K562 (cell line): ENCODE measurements around the gene ATP6V0C. TPM values are rescaled to one million over a fixed set of nuclear protein-coding genes. Genes with fewer than 3 reads are reported as not detected.

ENCODE experiments used
- ATAC-seq: fragments of 200-7000 bp; cut with Tn5 transposase; 3 replicates; pipeline ENCODE4 v1.9.1; 2020; ENCODE audit warnings: moderate library complexity
- BruUV-seq: library from RNA; stranded (reverse); fragments of 400-500 nt; replicated peaks from 2 replicates; lab custom pipeline; 2021; lab: Mats Ljungman, UMichigan
- CTCF ChIA-PET: fragments of 300-600 bp; formaldehyde crosslinking; extraction: SDS; loops from one replicate; lab custom pipeline; 2021; ENCODE audit warnings: low intra/inter-chr PET ratio; lab: Yijun Ruan, JAX
- POLR2A ChIA-PET: fragments of 300-600, 350-650 bp; sonication (Branson Sonifier 250); formaldehyde crosslinking; extraction: SDS; loops from one replicate; lab custom pipeline; 2021; ENCODE audit warnings: antibody characterized with exemption, inconsistent platforms; lab: Yijun Ruan, JAX
- DNase-seq, 4 experiments: peaks; one replicate each; pipeline versions ENCODE4 v3.0.0 to v3.0.0-alpha.2; 2011 to 2018; ENCODE audit warnings: low spot score in 3 of 4, mixed read lengths in 3 of 4; ENCODE audit errors: extremely low read depth in 1 of 4
- FAIRE-seq: peaks from 2 replicates; lab custom pipeline; 2011; peaks lifted over from hg19 to GRCh38; lab: Jason Lieb, UNC
- H2AFZ ChIP-seq: 2 replicates; pipeline ENCODE4 v1.6.0; 2011; ENCODE audit warnings: low read depth, low read length, control low read depth, inconsistent platforms
- H3K27ac ChIP-seq: fragments of 200-600 bp; 3 replicates; pipeline ENCODE4 v1.8.0; 2011; ENCODE audit warnings: low read depth, mild to moderate bottlenecking, control low read depth, inconsistent platforms, low read length, moderate library complexity, mixed read lengths; ENCODE audit errors: extremely low read depth
- H3K27me3 ChIP-seq, 2 experiments: fragments of 300-600 bp in 1 of 2; 2 replicates in 1 of 2; 3 replicates in 1 of 2; pipeline versions ENCODE4 v1.6.0 to v1.8.0; 2011; ENCODE audit warnings: inconsistent platforms in 2 of 2, low read length in 2 of 2, mild to moderate bottlenecking in 1 of 2, mixed read lengths in 1 of 2, moderate library complexity in 1 of 2; ENCODE audit not compliant: control insufficient read depth in 2 of 2, insufficient read depth in 2 of 2
- H3K36me3 ChIP-seq: fragments of 300-600 bp; 3 replicates; pipeline ENCODE4 v1.8.0; 2011; ENCODE audit warnings: mild to moderate bottlenecking, low read length, inconsistent platforms; ENCODE audit not compliant: control insufficient read depth, insufficient read depth
- H3K4me1 ChIP-seq, 2 experiments: fragments of 200-600 bp in 1 of 2; replicated peaks in 1 of 2; 2 replicates in 1 of 2; 3 replicates in 1 of 2; pipeline versions ENCODE4 v1.5.1 to v1.8.0; 2011; ENCODE audit warnings: inconsistent platforms in 2 of 2, low read length in 2 of 2, mild to moderate bottlenecking in 1 of 2, mixed read lengths in 1 of 2, moderate library complexity in 1 of 2; ENCODE audit not compliant: control insufficient read depth in 2 of 2, insufficient read depth in 2 of 2
- H3K4me2 ChIP-seq: 2 replicates; pipeline ENCODE4 v1.6.1; 2011; ENCODE audit warnings: low read length, control low read depth, inconsistent platforms, mixed read lengths; ENCODE audit not compliant: insufficient read depth
- H3K4me3 ChIP-seq: fragments of 200-600 bp; sonication (generic), shearing (Covaris generic); 2 replicates; pipeline ENCODE4 v1.5.1; 2016; ENCODE audit warnings: control low read depth, inconsistent platforms
- H3K79me2 ChIP-seq: fragments of 200-600 bp; 3 replicates; pipeline ENCODE4 v1.8.0; 2011; ENCODE audit warnings: low read length, inconsistent platforms; ENCODE audit not compliant: control insufficient read depth, insufficient read depth
- H3K9ac ChIP-seq, 2 experiments: 2 replicates each; pipeline versions ENCODE4 v1.6.0 to v1.6.1; 2011; ENCODE audit warnings: low read depth in 2 of 2, low read length in 2 of 2, control low read depth in 1 of 2, inconsistent platforms in 1 of 2, mild to moderate bottlenecking in 1 of 2, mixed read lengths in 1 of 2; ENCODE audit not compliant: insufficient read depth in 1 of 2
- H3K9me1 ChIP-seq: one replicate; pipeline ENCODE4 v1.6.0; 2011; ENCODE audit warnings: inconsistent platforms, mild to moderate bottlenecking, low read length, moderate library complexity; ENCODE audit not compliant: control insufficient read depth, insufficient read depth
- H3K9me3 ChIP-seq: replicated peaks from 2 replicates; pipeline ENCODE4 v1.5.1; 2011; ENCODE audit warnings: low read depth, low read length, inconsistent platforms; ENCODE audit not compliant: control insufficient read depth, insufficient read depth
- H4K20me1 ChIP-seq: replicated peaks from 2 replicates; pipeline ENCODE4 v1.6.1; 2011; ENCODE audit warnings: low read length, inconsistent platforms, mixed read lengths; ENCODE audit not compliant: control insufficient read depth, insufficient read depth
- SMARCA5 ChIP-seq: fragments of 450-650 bp; IDR thresholded peaks from 2 replicates; pipeline ENCODE4 v1.6.1; 2016
- ZBTB33 ChIP-seq: sonication (generic); formaldehyde crosslinking; IDR thresholded peaks from 2 replicates; pipeline ENCODE4 v1.8.1; 2023; ENCODE audit warnings: mild to moderate bottlenecking, missing genetic modification reagents
- WGBS: fragments of 100-300 bp; shearing (Covaris generic); methylation state at CpG from one replicate; pipeline ENCODE4 v1.1.6; 2016; ENCODE audit warnings: low coverage, mixed read lengths; ENCODE audit not compliant: insufficient coverage; ENCODE audit errors: missing lambda C conversion rate; 5-methylcytosine and 5-hydroxymethylcytosine counted together
- in situ Hi-C: fragments of 300-500 bp; cut with MboI; formaldehyde crosslinking; loops from 4 replicates; pipeline ENCODE4 v1.15.0; 2018; ENCODE audit warnings: inconsistent platforms, mixed read lengths
- intact Hi-C: fragments of 100-400 bp; cut with micrococcal nuclease; formaldehyde crosslinking; loops from 2 replicates; pipeline ENCODE4 v1.14.2; 2022
- polyA plus RNA-seq, 8 experiments: library from polyadenylated mRNA; depleted of rRNA in 4 of 8; stranded (reverse) in 5 of 8; unstranded in 3 of 8; fragments of >200 nt; fragmentation: Nextera tagmentation in 2 of 8; fragmentation: Illumina TruSeq in 1 of 8; extraction: Ambion mirVana in 2 of 8; extraction: Trizol in 1 of 8; gene quantifications; 2 replicates each; pipeline versions ENCODE4 v1.2.1 to v1.2.3, GENCODE V29; 2011 to 2014; ENCODE audit warnings: inconsistent platforms in 1 of 8, missing spikeins in 1 of 8
- total RNA-seq, 7 experiments: library from RNA; depleted of rRNA in 6 of 7; stranded (reverse); fragments of >200 nt in 6 of 7; fragmentation: Illumina TruSeq in 2 of 7; extraction: Trizol in 2 of 7; gene quantifications; 2 replicates each; pipeline versions ENCODE4 v1.2.1 to v1.2.3, GENCODE V29; 2011 to 2021; ENCODE audit warnings: low replicate concordance in 1 of 7

Gene ATP6V0C
- total and polyA plus RNA-seq, 9 of the 15 experiments (the other 6 are each of a cell fraction or from before 2014, with no cell fraction given) = 2.9 to 228 (median 22.7) TPM

GRCh38 chr16:2485811-2486507 lies 27.8 kb upstream of the ATP6V0C start:
- peaks cover 27 to 85% of the 10 kb centered on the region in 2 experiments for H3K4me1 ChIP-seq
- H3K79me2 ChIP-seq = peaks cover 82% of the 10 kb centered on the region
- intact Hi-C loops = no loop called here
- in situ Hi-C loops = no loop called here
- ATAC-seq = no peak
- H3K36me3 ChIP-seq = peaks cover 44% of the 10 kb centered on the region; the same call in 2 of the 3 replicates
- no peak overlapping the region for H3K4me3 ChIP-seq
- TF ChIP-seq ZBTB33 (CRISPR knock-in tag) (peak; percentile 20; the same call in 1 of the 2 replicates), SMARCA5 (no peak)
- no peak for FAIRE-seq
- no peak overlapping the region for H2AFZ ChIP-seq
- CTCF ChIA-PET = no interaction called here
- H3K27ac ChIP-seq = no peak overlapping the region
- H3K27me3 ChIP-seq = no peaks in the 10 kb centered on the region
- no peaks in the 10 kb centered on the region for H3K9me1 ChIP-seq
- H3K4me2 ChIP-seq = no peak overlapping the region
- POLR2A ChIA-PET = interaction anchor here (1.0 to 1.3 kb wide), 3 partner anchors 8 to 150 kb away, joined by 3 to 7 read pairs (median 4); no protein-coding TSS in a partner anchor
- no peak for DNase-seq
- BruUV-seq = no TSS peak
- peaks cover 5% of the 10 kb centered on the region; the same call in 1 of the 2 replicates for H4K20me1 ChIP-seq
- 96% methylated on average over 24 of the region's 33 CpGs for WGBS
- peak overlapping the region in 1 of 2 experiments; percentile 77; a peak in 2 of 4 replicates for H3K9ac ChIP-seq
- H3K9me3 ChIP-seq = no peaks in the 10 kb centered on the region
